Adrenal gland (tissue), 5 donors: ENCODE data around the gene CCNL1.

Source experiments
- POLR2A ChIP-seq, 2 donors: fragments of 450-650 bp; IDR thresholded peaks; one replicate each; pipeline ENCODE4 v1.6.1; 2017; ENCODE audit warnings: antibody characterized with exemption in 2 of 2, mild to moderate bottlenecking in 2 of 2, moderate library complexity in 1 of 2
- TF ChIP-seq, protein P1 (sequence below), 6 experiments: fragments of 450-650 bp in 4 of 6; fragments of 200-600 bp in 2 of 6; sonication (generic) in 1 of 6; IDR thresholded peaks; 1 replicate in 5 of 6; 2 replicates in 1 of 6; pipeline versions ENCODE4 v1.5.1 to v1.8.0; 2016 to 2021; ENCODE audit warnings: antibody characterized with exemption in 6 of 6, mild to moderate bottlenecking in 2 of 6, moderate library complexity in 1 of 6
- donor health status: DM: no; HTN: no; CAD: no.

DNA sequence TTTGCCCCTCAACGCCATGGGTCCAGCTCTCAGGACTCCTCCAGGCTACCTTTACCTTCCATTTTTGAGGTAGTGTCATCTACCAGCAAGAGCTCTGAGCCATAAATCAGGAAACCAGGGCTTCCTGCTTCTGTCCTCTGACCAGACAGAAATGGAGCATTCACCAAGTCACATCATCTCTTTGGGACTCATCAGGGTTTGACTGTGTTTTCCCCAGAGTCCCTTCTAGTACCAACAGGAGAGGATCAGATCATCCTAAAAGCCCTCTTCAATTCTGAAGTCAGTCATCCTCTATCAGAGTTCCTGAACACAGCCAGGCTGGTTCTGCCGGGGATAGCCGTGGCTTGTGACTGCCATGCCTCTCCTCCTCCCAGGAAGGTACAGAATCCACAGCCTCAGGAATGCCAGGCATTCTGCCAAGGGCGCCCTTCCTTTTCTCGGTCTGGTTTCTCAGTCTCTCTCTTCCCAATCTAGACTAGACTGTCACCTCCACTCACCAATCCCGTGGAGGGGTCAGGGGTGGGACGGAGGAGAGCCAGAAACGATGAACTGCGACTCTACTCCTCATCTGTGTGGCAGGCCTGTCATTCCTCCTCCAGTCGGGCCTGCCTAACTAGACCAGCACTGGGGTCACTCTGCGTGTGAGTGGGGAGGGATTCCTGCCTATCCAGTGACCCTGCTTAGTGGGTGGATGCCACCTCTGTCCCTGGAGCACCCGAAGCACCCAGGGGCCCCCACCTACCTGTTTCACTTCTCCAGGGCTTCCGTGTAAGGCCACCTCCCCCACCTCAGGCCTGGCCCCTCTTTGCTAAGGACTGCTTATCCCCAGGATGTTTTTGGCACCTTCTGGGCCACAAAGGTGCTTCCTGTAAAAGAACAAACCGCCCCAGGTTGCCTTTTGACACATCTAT, 30.9 kb downstream of the CCNL1 start:
- no peak for TF ChIP-seq POLR2A (IDR thresholded peaks at IDR 0.05)
- TF ChIP-seq, protein P1, sequence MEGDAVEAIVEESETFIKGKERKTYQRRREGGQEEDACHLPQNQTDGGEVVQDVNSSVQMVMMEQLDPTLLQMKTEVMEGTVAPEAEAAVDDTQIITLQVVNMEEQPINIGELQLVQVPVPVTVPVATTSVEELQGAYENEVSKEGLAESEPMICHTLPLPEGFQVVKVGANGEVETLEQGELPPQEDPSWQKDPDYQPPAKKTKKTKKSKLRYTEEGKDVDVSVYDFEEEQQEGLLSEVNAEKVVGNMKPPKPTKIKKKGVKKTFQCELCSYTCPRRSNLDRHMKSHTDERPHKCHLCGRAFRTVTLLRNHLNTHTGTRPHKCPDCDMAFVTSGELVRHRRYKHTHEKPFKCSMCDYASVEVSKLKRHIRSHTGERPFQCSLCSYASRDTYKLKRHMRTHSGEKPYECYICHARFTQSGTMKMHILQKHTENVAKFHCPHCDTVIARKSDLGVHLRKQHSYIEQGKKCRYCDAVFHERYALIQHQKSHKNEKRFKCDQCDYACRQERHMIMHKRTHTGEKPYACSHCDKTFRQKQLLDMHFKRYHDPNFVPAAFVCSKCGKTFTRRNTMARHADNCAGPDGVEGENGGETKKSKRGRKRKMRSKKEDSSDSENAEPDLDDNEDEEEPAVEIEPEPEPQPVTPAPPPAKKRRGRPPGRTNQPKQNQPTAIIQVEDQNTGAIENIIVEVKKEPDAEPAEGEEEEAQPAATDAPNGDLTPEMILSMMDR (IDR thresholded peaks at IDR 0.05) = no peak
